Effector memory CD4-positive, alpha-beta T cell (primary cell): ENCODE results near the gene ANO2.

Experiments
- DNase-seq, 3 donors: peaks; one replicate each; pipeline ENCODE4 v3.0.0-alpha.2; 2020
- H3K27ac ChIP-seq: 2 replicates; pipeline ENCODE4 v1.7.0; 2013; ENCODE audit warnings: mild to moderate bottlenecking, low read length, moderate library complexity; ENCODE audit not compliant: insufficient read depth, poor library complexity, severe bottlenecking
- H3K27me3 ChIP-seq: replicated peaks from 2 replicates; pipeline ENCODE4 v1.7.0; 2013; ENCODE audit warnings: mild to moderate bottlenecking, low read length; ENCODE audit not compliant: insufficient read depth, control insufficient read depth, poor library complexity, severe bottlenecking
- H3K36me3 ChIP-seq: 2 replicates; pipeline ENCODE4 v1.7.0; 2013; ENCODE audit warnings: mild to moderate bottlenecking, low read length, moderate library complexity; ENCODE audit not compliant: control insufficient read depth, insufficient read depth
- H3K4me1 ChIP-seq: 2 replicates; pipeline ENCODE4 v1.7.0; 2013; ENCODE audit warnings: low read length, mild to moderate bottlenecking; ENCODE audit not compliant: control insufficient read depth, insufficient read depth, poor library complexity, severe bottlenecking
- H3K4me3 ChIP-seq: 2 replicates; pipeline ENCODE4 v1.7.0; 2013; ENCODE audit warnings: low read length, low read depth, mild to moderate bottlenecking; ENCODE audit not compliant: insufficient read depth, poor library complexity, severe bottlenecking
- H3K9me3 ChIP-seq: 2 replicates; pipeline ENCODE4 v1.7.0; 2013; ENCODE audit warnings: mild to moderate bottlenecking, low read length, moderate library complexity; ENCODE audit not compliant: control insufficient read depth

ANO2 gene

GRCh38 chr12:5578775-5579174 lies 366.3 kb downstream of the ANO2 start:
- Histone ChIP-seq H3K9me3 (no peaks in the 10 kb centered on the region), H3K36me3 (no peaks in the 10 kb centered on the region), H3K27me3 (no peaks in the 10 kb centered on the region), H3K27ac (no peak overlapping the region), H3K4me1 (no peaks in the 10 kb centered on the region), H3K4me3 (no peak overlapping the region)
- no peak for DNase-seq

- Histone ChIP-seq H3K4me1 (no peaks in the 10 kb centered on the region), H3K27me3 (no peaks in the 10 kb centered on the region), H3K9me3 (no peaks in the 10 kb centered on the region), H3K36me3 (no peaks in the 10 kb centered on the region), H3K27ac (no peak overlapping the region), H3K4me3 (no peak overlapping the region)
- DNase-seq, result no peak
Measured at GRCh38 chr12:5577741-5578140, 367.3 kb downstream of the ANO2 start.

- no peak for DNase-seq
- H3K9me3 ChIP-seq, result no peaks in the 10 kb centered on the region
- H3K36me3 ChIP-seq, result no peaks in the 10 kb centered on the region
- no peak overlapping the region for H3K4me3 ChIP-seq
- H3K4me1 ChIP-seq, result no peaks in the 10 kb centered on the region
- no peak overlapping the region for H3K27ac ChIP-seq
- H3K27me3 ChIP-seq, result no peaks in the 10 kb centered on the region
Measured at GRCh38 chr12:5577211-5577612, 367.8 kb downstream of the ANO2 start.

GRCh38 chr12:5575987-5576386 lies 369.1 kb downstream of the ANO2 start:
- Histone ChIP-seq H3K4me1 (no peaks in the 10 kb centered on the region), H3K27ac (no peak overlapping the region), H3K27me3 (no peaks in the 10 kb centered on the region), H3K9me3 (no peaks in the 10 kb centered on the region), H3K36me3 (no peaks in the 10 kb centered on the region), H3K4me3 (no peak overlapping the region)
- no peak for DNase-seq

- DNase-seq, result no peak
- no peaks in the 10 kb centered on the region for H3K27me3 ChIP-seq
- H3K27ac ChIP-seq, result no peak overlapping the region
- H3K4me1 ChIP-seq, result no peaks in the 10 kb centered on the region
- H3K4me3 ChIP-seq, result no peak overlapping the region
- H3K36me3 ChIP-seq, result no peaks in the 10 kb centered on the region
- H3K9me3 ChIP-seq, result no peaks in the 10 kb centered on the region
Measured at GRCh38 chr12:5575232-5575631, 369.8 kb downstream of the ANO2 start.

GRCh38 chr12:5573390-5573789 lies 371.7 kb downstream of the ANO2 start:
- DNase-seq, result no peak
- Histone ChIP-seq H3K4me3 (no peak overlapping the region), H3K4me1 (no peaks in the 10 kb centered on the region), H3K27me3 (no peaks in the 10 kb centered on the region), H3K27ac (no peak overlapping the region), H3K9me3 (no peaks in the 10 kb centered on the region), H3K36me3 (no peaks in the 10 kb centered on the region)

GRCh38 chr12:5571115-5571514 lies 373.9 kb downstream of the ANO2 start:
- H3K36me3 ChIP-seq, result no peaks in the 10 kb centered on the region
- no peak overlapping the region for H3K27ac ChIP-seq
- no peak for DNase-seq

GRCh38 chr12:5570416-5570815 lies 374.6 kb downstream of the ANO2 start:
- no peaks in the 10 kb centered on the region for H3K4me1 ChIP-seq
- no peaks in the 10 kb centered on the region for H3K36me3 ChIP-seq
- no peaks in the 10 kb centered on the region for H3K9me3 ChIP-seq
- no peak overlapping the region for H3K4me3 ChIP-seq
- no peak for DNase-seq
- no peaks in the 10 kb centered on the region for H3K27me3 ChIP-seq
- no peak overlapping the region for H3K27ac ChIP-seq

More at GRCh38 chr12:5571115-5571514, 373.9 kb downstream of the ANO2 start:
- Histone ChIP-seq H3K4me3 (no peak overlapping the region), H3K27me3 (no peaks in the 10 kb centered on the region), H3K4me1 (no peaks in the 10 kb centered on the region), H3K9me3 (no peaks in the 10 kb centered on the region)

- H3K4me1 ChIP-seq, result no peaks in the 10 kb centered on the region
- H3K9me3 ChIP-seq, result no peaks in the 10 kb centered on the region
Measured at GRCh38 chr12:5568325-5568981, 376.6 kb downstream of the ANO2 start.

GRCh38 chr12:5567016-5567725 lies 377.9 kb downstream of the ANO2 start:
- Histone ChIP-seq H3K4me3 (no peak overlapping the region), H3K27me3 (no peaks in the 10 kb centered on the region), H3K9me3 (no peaks in the 10 kb centered on the region), H3K4me1 (no peaks in the 10 kb centered on the region), H3K36me3 (no peaks in the 10 kb centered on the region), H3K27ac (no peak overlapping the region)
- no peak for DNase-seq

More at GRCh38 chr12:5568325-5568981, 376.6 kb downstream of the ANO2 start:
- Histone ChIP-seq H3K4me3 (no peak overlapping the region), H3K27ac (no peak overlapping the region), H3K27me3 (no peaks in the 10 kb centered on the region), H3K36me3 (no peaks in the 10 kb centered on the region)
- no peak for DNase-seq
